GM19463 (cell line): ENCODE results near the gene ARPP21.

ENCODE experiments used
- ATAC-seq: cut with Tn5 transposase; IDR thresholded peaks from one replicate; pipeline ENCODE4 v1.9.1; 2021; ENCODE audit warnings: mild to moderate bottlenecking, moderate library complexity; ENCODE audit not compliant: unreplicated experiment

The ARPP21 gene

GRCh38 chr3:35727179-35727578 is 87.9 kb downstream of the ARPP21 start:
- no peak for ATAC-seq

DNA sequence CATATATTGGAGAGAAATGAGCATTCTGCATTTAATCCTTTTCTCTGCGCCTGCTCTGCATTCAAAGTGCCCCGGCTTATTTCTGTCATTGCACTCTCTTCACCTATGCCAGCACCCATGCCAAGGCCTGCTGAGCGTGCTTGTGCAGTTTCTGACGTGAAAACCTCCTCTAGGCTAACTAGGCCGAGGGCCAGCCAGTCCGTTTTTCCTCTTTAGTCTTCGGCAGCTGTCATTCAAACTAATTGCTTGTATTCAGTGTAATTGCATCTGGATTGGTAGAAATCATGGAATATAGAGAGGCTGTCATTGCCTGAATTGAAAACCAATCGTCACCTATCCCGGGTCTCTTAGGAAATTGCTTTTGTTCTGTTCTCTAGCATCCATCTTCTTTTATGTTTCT is 94.0 kb downstream of the ARPP21 start:
- ATAC-seq: no peak

DNA sequence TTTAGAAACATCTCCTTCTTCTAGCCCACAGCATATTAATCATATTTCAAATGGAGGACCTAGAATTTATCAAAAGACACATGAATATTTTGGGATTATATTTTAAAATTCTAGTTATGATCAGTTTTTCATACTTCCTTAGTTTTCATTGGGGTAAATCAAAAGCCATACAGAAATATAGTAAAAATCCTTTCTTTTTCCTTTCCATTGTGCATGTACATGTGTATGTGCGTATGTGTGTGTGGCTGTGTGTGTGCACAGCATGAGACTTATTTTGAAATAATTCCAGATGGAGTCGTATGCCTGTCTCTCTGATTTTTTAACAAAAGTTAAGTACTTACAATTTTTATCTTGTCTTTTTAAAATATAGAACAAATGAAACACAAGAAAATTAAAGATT is 94.5 kb downstream of the ARPP21 start:
- no peak for ATAC-seq

GRCh38 chr3:35737080-35737479 is 97.8 kb downstream of the ARPP21 start:
- ATAC-seq: no peak

- no peak for ATAC-seq
Measured at GRCh38 chr3:35737527-35737926, 98.2 kb downstream of the ARPP21 start.

- ATAC-seq: no peak
Measured at GRCh38 chr3:35737934-35738706, 98.8 kb downstream of the ARPP21 start.

GRCh38 chr3:35739181-35739809 is 100.0 kb downstream of the ARPP21 start:
- no peak for ATAC-seq

DNA sequence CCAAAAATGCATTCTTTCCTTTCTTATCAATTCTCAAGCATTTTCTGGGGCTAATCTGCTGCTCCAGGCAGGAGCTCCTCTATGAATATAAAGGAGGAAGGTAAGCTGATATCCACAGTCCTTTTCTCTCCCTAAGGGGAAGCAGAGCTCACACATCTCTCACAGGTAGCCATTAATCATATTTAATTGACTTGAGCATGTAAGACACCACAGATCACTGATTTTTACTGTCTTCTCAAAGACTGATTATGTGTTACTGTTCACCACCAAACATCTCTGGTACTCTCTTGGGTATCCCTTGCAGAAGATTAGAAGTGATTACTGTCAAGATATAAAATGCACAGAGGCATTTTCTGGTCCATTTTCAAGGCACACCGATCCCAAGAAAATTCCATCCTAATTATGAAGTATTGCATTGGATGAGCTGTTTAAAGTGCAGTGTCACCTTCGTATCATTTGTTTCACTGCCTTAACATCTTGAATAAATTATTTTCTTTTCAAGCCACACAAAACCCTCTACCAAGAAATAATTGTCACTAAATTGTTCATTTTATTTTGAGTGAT is 100.7 kb downstream of the ARPP21 start:
- ATAC-seq: no peak

- ATAC-seq: no peak
Measured at GRCh38 chr3:35743218-35743617, 103.9 kb downstream of the ARPP21 start.

- no peak for ATAC-seq
Measured at GRCh38 chr3:35744419-35744818, 105.1 kb downstream of the ARPP21 start.

DNA sequence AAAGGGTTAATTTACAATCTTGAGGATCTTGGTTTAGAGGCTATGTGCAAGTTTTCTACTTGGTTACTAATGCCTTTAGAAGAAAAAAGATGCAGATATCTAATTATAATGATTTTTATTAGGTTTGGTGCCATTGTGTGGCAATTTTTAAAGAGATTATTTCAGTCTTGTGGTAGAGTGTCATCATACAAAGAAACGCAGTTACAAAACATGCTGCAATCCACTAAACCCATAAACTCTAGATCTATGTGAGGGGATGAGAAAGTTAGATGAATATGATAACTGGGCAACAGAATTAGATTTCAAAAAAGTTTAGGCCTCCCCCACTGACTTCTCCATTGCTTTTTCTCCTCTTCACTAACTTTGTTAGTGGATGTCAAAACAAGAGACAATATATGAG is 106.0 kb downstream of the ARPP21 start:
- ATAC-seq: no peak

DNA sequence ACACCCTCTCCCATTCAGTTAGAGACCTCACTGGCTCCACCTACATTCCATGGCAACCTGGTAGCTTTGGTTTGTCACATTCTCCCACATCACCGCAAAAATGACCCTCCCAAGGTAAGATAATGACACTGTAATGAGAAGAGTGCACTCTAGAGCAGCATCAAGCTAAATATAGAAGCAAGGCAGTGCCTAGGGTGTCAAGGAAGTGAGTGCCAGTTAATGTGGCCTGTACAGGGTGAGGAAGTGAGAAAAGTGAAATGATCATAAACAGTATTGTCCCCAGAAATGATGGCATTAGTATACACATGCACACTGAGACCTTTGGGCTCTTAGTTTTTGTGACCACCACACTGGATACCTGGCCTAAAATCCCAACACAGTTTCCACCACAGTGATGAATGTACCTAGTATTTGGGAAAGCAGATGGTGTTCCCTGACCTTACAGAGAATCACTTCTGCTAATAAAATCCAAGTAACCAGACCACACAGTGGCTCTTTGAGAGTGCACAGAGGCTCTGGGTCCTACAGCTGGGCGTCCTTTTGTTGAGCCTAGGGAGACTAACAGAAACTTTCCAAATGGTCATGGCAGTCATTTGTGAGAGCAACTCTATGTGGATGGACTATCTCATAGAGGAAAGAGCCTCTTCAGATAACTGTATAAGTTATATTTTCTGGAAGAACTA is 106.6 kb downstream of the ARPP21 start:
- ATAC-seq: no peak

DNA sequence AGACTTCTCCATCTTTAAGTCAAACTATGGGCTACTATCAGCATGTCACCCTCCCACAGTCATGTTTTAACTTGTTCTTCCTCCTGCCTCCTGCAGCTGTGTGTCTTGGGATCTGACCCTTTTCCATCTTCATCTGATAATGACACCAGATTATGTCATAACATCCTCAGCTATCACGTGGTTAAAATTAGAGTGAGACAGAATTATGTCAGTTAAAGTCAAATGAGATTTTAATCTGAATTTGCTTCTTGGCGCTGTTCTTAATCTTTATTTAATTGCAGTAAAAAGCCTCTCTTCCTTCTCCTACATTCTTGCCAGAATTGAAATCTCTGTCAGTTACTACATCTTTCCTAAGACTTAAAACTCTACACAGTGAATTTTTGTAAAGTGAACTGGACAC is 107.2 kb downstream of the ARPP21 start:
- ATAC-seq: no peak

DNA sequence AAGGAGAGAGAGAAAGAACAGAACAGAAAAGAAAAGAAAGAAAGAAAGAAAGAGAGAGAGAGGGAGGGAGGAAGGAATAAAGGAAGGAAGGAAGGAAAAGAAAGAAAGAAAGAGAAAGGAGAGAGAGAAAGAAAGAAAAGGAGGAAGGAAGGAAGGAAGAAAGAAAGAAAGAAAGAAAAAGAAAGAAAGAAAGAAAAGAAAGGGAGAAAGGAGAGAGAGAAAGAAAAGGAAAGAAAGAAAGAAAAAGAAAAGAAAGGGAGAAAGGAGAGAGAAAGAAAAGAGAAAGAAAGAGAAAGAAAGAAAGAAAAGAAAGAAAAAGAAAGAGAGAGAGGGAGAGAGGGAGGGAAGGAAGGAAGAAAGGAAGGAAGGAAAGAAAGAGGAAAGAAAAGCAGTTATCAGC is 108.8 kb downstream of the ARPP21 start:
- ATAC-seq: no peak

DNA sequence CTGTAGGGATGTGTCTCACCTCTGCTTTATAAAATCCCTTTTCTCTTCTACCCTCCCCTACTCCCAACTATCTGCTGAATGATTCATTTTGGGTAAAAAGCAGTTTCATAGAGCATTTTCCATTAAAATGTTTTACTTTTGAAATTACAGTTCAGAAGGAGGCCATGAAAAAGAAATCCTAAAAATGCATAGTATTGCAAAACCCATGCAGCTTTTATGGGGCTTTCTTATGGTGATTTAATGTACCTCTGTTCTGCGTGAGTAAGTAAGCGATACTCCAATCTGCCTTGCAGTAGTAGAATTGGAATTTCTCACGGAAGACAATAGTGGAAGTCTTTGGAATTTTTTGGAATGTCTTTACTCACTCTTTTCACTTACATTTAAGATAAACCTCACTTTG is 111.9 kb downstream of the ARPP21 start:
- ATAC-seq: no peak

GRCh38 chr3:35757991-35758757 is 118.8 kb downstream of the ARPP21 start:
- no peak for ATAC-seq

DNA sequence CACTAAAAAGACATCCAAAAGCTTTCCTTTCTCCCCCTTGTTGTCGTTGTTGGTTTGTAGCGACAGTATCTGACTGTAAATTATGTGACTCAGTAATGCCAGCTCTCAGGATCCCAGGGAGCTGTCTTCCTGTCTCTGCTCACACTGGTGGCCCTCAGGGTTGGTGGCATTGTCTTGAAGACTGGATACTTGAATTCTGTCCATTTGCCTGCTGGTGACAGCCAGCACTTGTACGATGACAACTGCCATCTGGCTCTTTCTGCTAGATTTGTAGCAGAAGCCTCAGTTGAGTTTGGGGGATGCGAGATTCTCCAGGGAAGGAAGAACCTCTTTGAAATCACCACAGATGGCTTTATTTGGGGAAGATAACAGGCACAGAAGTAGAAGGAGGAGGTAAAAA is 120.8 kb downstream of the ARPP21 start:
- no peak for ATAC-seq

DNA sequence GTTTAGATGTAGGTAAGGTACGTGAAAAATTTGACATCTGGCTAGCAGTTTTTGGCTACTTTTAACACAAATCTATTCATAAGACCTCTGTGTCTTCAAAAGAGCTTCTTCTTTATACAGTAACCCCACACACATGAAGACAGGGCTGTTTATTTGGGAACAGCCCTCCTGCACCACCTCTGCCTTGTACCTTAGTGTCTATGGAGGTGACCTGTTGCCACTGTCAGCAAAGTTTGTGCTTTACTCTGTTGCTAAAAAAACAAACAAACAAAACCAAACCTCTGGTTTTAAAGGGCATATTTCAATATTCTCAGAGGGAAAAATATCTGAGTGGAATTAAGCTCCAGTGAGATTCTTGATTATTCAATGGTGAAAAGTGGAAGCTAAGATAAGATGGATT is 122.0 kb downstream of the ARPP21 start:
- ATAC-seq: no peak

GRCh38 chr3:35772381-35773015 is 133.2 kb downstream of the ARPP21 start:
- no peak for ATAC-seq

GRCh38 chr3:35773417-35773816 is 134.1 kb downstream of the ARPP21 start:
- no peak for ATAC-seq

- no peak for ATAC-seq
Measured at GRCh38 chr3:35776346-35776745, 137.0 kb downstream of the ARPP21 start.
